AG09319 (cell line): Measurements from ENCODE around the gene RPP25L.

Experiments
- DNase-seq: peaks from one replicate; pipeline ENCODE4 v3.0.0-alpha.2; 2010; ENCODE audit warnings: low read depth; ENCODE audit errors: extremely low read depth
- TF ChIP-seq, protein P1 (sequence below): IDR thresholded peaks from 2 replicates; pipeline ENCODE4 v1.5.1; 2011; ENCODE audit warnings: low read depth, mild to moderate bottlenecking, inconsistent platforms, low read length, moderate library complexity

The RPP25L gene

DNA sequence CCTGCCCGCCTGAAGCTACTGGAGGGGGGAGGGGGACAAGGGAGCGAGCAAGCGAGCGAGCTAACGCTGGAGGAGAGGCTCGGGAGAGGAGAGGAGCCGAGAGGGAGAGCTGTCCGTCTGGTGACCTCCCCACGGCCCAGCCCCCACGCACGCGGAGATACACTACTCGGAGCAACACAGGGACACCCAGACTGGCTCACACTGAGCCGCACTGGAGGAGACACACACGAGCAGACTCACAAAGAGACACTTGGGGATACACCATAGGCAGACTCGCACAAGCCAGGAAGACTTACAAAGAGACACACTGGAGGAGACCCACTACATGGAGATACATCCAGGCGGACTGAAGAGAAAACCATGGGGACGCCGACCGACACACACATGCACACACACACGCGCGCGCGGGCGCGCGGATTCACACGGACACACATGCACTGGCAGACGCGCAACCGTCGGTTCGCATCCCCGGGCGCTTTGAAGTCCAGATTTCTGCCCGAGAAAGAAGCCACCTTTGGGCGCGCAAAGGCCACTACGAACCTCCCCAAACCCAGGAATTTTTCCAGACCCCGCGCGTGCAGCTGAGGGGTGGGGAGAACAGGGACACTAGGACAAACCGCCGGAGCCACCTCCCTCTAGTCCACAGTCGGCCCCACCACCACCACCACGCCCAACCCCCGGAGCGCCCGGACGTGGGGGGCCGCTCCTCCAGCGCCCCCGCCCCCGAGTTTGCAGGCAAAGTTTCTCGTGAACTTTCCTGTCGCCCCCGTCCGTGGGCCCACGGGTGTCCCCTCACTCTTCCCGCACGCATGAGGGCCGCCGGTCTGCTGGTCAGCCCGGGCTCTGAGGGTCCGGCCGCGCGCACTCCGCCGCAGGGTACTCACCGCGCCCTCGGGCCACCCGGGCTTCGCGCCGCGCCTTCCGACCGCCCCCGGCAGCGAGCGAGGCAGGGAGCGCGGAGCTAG lies 22.9 kb downstream of the RPP25L start:
- DNase-seq = no peak
- TF ChIP-seq, protein P1, sequence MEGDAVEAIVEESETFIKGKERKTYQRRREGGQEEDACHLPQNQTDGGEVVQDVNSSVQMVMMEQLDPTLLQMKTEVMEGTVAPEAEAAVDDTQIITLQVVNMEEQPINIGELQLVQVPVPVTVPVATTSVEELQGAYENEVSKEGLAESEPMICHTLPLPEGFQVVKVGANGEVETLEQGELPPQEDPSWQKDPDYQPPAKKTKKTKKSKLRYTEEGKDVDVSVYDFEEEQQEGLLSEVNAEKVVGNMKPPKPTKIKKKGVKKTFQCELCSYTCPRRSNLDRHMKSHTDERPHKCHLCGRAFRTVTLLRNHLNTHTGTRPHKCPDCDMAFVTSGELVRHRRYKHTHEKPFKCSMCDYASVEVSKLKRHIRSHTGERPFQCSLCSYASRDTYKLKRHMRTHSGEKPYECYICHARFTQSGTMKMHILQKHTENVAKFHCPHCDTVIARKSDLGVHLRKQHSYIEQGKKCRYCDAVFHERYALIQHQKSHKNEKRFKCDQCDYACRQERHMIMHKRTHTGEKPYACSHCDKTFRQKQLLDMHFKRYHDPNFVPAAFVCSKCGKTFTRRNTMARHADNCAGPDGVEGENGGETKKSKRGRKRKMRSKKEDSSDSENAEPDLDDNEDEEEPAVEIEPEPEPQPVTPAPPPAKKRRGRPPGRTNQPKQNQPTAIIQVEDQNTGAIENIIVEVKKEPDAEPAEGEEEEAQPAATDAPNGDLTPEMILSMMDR = no peak

DNA sequence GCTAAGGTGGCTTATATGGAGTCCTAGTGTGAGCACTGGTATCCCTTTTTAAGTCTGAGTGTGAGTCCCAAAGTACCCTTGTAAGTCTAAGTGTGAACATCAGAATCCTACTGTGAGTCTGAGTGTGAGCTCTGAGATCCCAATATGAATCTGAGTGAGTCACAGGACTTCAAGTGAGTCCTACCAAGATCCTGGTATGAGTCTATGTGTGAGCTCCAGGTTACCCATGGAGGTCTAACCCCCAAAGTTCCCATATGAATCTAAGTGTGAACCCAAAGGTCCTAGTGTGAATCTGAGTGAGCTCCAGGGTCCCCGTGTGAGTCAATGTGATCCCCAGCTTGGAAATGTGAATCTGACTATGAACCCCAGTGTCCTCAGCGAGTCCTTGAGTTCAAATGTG lies 24.6 kb downstream of the RPP25L start:
- DNase-seq = no peak
- TF ChIP-seq, protein P1 = no peak

DNA sequence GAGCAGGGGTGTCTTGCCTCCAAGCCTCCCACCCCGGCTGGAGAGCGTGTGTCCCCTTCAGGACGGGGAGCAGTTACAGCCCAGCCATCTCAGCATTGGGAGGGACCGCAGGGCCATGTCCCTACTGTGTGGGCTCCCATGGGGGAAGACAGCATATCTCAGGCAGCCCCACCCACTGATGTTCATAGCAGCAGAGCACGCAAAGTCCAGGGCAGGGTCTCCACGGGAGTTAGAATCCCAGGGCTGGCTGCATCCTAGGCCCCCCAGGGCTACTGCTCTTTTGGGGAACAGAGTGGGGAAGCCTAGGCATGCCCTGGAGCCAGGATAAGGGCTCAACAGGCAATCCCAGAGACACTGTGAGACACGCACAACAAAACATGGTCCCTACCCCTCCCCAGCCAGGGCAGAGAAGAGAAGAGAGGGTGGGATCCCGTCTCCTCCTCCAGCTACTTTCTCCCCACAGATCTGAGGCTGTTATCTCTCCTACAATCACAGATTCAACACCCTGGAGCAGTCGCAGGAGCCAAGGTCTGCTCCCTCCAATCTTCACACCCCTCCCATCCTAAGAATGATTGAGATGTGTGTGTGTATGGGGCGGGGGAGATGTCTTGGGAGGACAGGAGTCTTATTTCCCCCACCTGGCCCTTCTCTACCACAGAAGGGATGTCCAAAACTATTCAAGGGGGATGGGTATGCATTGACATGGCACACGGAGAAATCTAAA lies 25.8 kb downstream of the RPP25L start:
- TF ChIP-seq, protein P1 = no peak
- DNase-seq = no peak

DNA sequence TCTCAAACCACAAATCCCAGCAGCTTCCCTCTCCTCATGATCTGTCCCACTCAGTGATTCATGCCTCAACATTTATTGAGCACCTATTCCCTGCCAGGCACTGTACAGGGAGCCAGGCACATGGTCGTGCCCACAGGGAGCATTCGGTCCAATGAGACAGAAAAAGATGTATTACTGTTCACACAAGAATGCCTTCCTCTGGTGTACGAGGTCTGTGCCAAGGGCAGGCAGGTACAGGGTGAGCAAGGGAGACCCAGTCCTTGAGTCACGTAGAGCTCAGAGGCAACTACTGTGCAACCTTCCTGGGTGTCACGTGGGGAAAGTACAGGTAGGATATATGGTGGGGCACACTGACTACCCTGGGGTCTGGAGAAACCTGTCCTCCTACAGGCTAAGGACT lies 26.9 kb downstream of the RPP25L start:
- no peak for DNase-seq

DNA sequence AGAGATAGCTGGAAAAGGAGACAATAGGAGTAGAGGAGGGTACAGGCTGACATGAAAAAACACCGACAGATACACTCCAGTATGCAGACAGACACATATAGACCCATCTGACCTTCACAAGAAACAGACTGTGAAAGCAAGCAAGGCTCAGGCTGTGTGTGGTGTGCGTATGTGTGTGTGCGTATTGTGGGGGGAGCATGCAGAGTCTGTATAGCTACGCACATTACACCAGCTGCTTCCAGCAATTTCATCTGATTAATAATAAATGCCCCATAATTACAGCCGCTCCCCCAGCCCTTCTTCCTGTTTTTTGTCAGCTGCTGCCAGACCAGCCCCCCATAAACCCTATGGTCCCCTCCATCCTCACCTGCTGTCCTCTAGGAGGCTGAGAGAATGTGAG lies 29.1 kb downstream of the RPP25L start:
- TF ChIP-seq, protein P1 = no peak
- no peak for DNase-seq

More for the DNA sequence above, 26.9 kb downstream of the RPP25L start:
- TF ChIP-seq, protein P1 = no peak

DNA sequence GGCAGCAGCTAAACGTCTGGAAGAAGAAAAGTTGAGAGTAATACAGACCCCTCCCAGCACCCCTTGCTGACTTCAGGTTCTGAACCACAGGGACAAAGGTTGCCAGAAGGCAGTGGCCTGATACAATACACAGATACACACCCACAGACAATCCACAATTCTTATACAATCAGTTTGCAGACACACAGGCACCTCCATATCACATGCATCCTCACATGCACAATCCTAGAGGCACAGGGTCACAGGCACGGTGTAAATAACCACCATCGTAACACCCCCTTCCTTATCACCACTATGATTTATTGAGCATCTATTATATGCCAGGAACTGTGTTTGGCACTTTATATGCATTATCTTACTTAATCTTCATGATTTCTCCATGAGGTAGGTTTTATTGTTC lies 30.6 kb downstream of the RPP25L start:
- no peak for DNase-seq
- TF ChIP-seq, protein P1 = no peak

DNA sequence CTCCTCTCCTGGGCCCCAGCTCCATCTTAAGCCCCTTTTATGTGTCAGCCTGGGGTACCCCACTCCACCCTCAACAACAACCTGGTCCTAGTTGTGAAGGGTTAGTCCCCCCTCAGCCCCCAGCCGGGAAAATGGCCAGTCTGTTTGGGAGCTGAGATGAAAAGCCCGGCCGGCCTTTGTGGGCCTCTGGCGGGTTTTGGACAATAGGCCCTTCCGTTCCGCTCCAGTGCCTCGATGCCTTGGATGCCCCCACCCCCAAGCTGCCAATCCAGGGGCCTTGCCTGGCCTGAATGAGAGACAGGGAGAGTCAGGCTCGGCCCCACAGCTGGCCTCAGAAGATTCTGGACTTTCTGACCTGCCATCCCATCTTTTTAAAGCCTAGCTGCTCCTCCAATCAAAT lies 31.5 kb downstream of the RPP25L start:
- TF ChIP-seq, protein P1 = no peak
- DNase-seq = no peak
